ENCODE measurements around the gene BANP. TPM values are rescaled to one million over a fixed set of nuclear protein-coding genes. Genes with fewer than 3 reads are reported as not detected.
A peak's percentile ranks its signal among the peaks of the same experiment; 100 is the strongest.
"Not testable (repeated sequence)": the region's sequence is repeated elsewhere in the genome, so short reads cannot be mapped to it uniquely, and the experiment has no call there.

The BANP gene
- polyA plus RNA-seq, 1 of the 3 experiments (the other 2 are of a cell fraction): 16.8 TPM

DNA sequence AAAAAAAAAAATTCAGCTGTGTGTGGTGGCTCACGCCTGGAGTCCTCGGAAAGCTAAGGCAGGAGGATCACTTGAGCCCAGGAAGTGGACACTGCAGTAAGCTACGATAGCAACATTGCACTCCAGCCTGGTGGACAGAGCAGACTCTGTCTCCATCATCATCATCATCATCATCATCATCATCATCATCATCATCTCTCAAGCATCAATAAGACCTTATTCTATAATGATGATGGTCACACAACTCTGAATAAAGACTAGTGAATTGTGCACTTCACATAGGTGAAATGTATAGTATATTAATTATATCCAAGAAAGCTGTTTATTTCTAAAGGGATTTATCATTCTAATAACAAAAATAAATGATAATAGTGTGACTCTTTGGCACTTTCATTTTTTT, 143.7 kb downstream of the BANP start:
- H2AFZ ChIP-seq (ENCODE audit: low read depth); H3K9ac ChIP-seq; H3K9me2 ChIP-seq; H3K4me3 ChIP-seq (ENCODE audit: low read depth in 2 of 2, low read length in 1 of 2); H3F3A ChIP-seq (replicated peaks; ENCODE audit: insufficient read depth); H4K20me1 ChIP-seq (ENCODE audit: insufficient read depth); H3K36me3 ChIP-seq (replicated peaks in 1 of 2; ENCODE audit: control insufficient read depth in 1 of 2, insufficient read depth in 2 of 2, low read length in 1 of 2); H3K27me3 ChIP-seq (ENCODE audit: insufficient read depth); H3K9me3 ChIP-seq; POLR2A ChIA-PET; H3K4me2 ChIP-seq; DNase-seq; H3K79me2 ChIP-seq (ENCODE audit: insufficient read depth); H3K27ac ChIP-seq (ENCODE audit: low read depth in 2 of 2, low read length in 1 of 2): not testable (repeated sequence)
- CTCF ChIA-PET: interaction anchor here (2.0 kb wide), 1 partner anchor 343 kb away, joined by 4 read pairs; no protein-coding TSS in a partner anchor
- peaks cover 0 to 35% of the 10 kb centered on the region in 2 experiments; a peak in 1 of 4 replicates for H3K4me1 ChIP-seq (ENCODE audit: control insufficient read depth in 1 of 2, insufficient read depth in 2 of 2, low read depth in 1 of 2, low read length in 1 of 2)
- WGBS (ENCODE audit: low lambda C conversion rate): 76% methylated on average over 3 of the region's 3 CpGs

DNA sequence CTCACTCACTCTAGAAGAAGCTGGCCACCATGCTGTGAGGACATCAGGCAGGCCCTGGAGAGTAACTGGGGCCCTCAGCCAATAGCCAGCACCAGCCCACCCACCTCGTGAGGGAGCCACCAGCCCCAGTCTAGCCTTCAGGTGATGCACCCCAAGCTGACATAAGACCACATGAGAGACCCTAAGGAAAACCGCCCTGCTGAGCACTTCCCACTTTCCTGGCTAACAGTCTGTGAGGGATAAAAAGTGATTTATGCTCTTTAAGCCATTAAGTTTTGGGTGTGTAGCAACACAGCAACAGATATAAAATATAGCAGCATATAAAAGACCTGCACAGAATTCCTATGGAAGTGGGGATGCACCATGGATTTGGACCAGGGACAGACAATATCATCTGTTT, 145.4 kb downstream of the BANP start:
- H3K36me3 ChIP-seq (replicated peaks in 1 of 2; ENCODE audit: control insufficient read depth in 1 of 2, insufficient read depth in 2 of 2, low read length in 1 of 2); DNase-seq; CTCF ChIA-PET; H3K27ac ChIP-seq (ENCODE audit: low read depth in 2 of 2, low read length in 1 of 2); H4K20me1 ChIP-seq (ENCODE audit: insufficient read depth); H3K4me2 ChIP-seq; H3K9me2 ChIP-seq; POLR2A ChIA-PET; H3K9ac ChIP-seq; H3K27me3 ChIP-seq (ENCODE audit: insufficient read depth); H3K79me2 ChIP-seq (ENCODE audit: insufficient read depth); H3K9me3 ChIP-seq; H3K4me3 ChIP-seq (ENCODE audit: low read depth in 2 of 2, low read length in 1 of 2); H2AFZ ChIP-seq (ENCODE audit: low read depth); H3F3A ChIP-seq (replicated peaks; ENCODE audit: insufficient read depth): not testable (repeated sequence)
- WGBS (ENCODE audit: low lambda C conversion rate): 60% methylated on average over 1 of the region's 2 CpGs
- H3K4me1 ChIP-seq (ENCODE audit: control insufficient read depth in 1 of 2, insufficient read depth in 2 of 2, low read depth in 1 of 2, low read length in 1 of 2): peaks cover 0 to 36% of the 10 kb centered on the region in 2 experiments; a peak in 1 of 4 replicates

DNA sequence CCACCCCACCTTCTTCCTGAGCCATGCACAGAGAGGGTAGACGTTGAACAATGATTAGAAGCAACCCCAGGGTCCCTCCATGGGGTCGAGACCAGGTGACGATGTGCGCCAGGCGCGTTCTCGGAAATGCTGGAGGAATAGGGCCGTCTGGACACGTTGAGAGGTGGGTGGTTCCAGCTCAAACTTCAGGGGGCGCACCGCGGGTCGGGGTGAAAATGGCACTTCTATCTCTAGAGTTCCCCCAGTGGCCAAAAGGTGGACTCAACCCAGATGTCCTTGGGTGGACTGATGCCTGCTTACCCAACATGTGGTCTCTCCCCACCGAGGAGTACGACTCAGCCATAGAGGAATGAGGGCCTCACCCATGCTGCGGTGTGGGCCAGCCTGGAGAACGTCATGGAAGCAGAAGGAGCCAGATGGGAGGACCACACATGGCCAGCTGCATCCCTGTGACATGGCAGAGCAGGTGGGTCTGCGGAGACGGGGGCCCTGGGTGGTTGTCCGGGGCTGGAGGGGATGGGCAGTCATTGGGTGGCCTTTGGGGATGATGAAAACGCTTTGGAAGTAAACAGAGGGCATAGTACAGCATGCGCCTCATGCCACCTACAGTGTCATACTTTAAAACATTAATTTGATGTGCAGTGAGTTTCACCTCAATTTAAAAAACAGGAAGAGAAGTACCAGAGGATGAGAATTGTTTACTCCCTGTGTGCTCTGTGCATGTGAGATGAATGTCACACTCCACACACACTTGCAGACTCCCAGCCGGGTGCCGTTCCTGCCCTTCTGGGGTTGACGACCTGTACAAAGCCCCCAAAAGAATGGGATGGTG, 147.7 kb downstream of the BANP start:
- peak; percentile 32 for DNase-seq
- CTCF ChIA-PET: interaction anchor here (1.5 kb wide), 1 partner anchor 22 kb away, joined by 3 read pairs; no protein-coding TSS in a partner anchor
- TF ChIP-seq TCF12 (IDR thresholded peaks at IDR 0.05): peak; percentile 72
- H3K9me2 ChIP-seq; H3K79me2 ChIP-seq (ENCODE audit: insufficient read depth); H3K4me3 ChIP-seq (ENCODE audit: low read depth in 2 of 2, low read length in 1 of 2); H4K20me1 ChIP-seq (ENCODE audit: insufficient read depth); H3K9ac ChIP-seq; H3K4me2 ChIP-seq; H3K9me3 ChIP-seq; H3F3A ChIP-seq (replicated peaks; ENCODE audit: insufficient read depth); H3K36me3 ChIP-seq (replicated peaks in 1 of 2; ENCODE audit: control insufficient read depth in 1 of 2, insufficient read depth in 2 of 2, low read length in 1 of 2); H2AFZ ChIP-seq (ENCODE audit: low read depth); H3K27ac ChIP-seq (ENCODE audit: low read depth in 2 of 2, low read length in 1 of 2); H3K27me3 ChIP-seq (ENCODE audit: insufficient read depth): not testable (repeated sequence)
- H3K4me1 ChIP-seq (ENCODE audit: control insufficient read depth in 1 of 2, insufficient read depth in 2 of 2, low read depth in 1 of 2, low read length in 1 of 2): peaks cover 0 to 36% of the 10 kb centered on the region in 2 experiments; a peak in 1 of 4 replicates
- WGBS (ENCODE audit: low lambda C conversion rate): 82% methylated on average over 22 of the region's 25 CpGs
- POLR2A ChIA-PET: interaction anchor here (0.6 kb wide), 1 partner anchor 14 kb away, joined by 3 read pairs; no protein-coding TSS in a partner anchor

DNA sequence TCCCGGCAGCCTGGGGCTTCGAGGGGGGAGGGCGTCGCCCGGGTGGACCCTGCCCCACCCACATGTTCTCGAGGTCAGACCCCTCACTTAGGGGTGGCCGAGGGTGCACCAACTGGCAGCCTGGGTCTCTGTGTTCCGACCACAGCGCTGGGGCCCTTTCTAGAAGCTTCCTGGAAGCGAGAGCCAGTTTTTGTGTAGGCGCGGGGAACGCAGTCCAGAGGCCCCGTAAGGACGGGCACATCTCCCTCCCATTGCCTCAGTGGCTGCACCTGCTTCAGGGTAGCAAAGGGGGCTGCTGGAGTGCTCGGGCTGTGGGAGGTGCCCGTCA, 148.3 kb downstream of the BANP start:
- no peak overlapping the region for H2AFZ ChIP-seq (ENCODE audit: low read depth)
- H3K9ac ChIP-seq: no peak overlapping the region
- TF ChIP-seq, protein P1, sequence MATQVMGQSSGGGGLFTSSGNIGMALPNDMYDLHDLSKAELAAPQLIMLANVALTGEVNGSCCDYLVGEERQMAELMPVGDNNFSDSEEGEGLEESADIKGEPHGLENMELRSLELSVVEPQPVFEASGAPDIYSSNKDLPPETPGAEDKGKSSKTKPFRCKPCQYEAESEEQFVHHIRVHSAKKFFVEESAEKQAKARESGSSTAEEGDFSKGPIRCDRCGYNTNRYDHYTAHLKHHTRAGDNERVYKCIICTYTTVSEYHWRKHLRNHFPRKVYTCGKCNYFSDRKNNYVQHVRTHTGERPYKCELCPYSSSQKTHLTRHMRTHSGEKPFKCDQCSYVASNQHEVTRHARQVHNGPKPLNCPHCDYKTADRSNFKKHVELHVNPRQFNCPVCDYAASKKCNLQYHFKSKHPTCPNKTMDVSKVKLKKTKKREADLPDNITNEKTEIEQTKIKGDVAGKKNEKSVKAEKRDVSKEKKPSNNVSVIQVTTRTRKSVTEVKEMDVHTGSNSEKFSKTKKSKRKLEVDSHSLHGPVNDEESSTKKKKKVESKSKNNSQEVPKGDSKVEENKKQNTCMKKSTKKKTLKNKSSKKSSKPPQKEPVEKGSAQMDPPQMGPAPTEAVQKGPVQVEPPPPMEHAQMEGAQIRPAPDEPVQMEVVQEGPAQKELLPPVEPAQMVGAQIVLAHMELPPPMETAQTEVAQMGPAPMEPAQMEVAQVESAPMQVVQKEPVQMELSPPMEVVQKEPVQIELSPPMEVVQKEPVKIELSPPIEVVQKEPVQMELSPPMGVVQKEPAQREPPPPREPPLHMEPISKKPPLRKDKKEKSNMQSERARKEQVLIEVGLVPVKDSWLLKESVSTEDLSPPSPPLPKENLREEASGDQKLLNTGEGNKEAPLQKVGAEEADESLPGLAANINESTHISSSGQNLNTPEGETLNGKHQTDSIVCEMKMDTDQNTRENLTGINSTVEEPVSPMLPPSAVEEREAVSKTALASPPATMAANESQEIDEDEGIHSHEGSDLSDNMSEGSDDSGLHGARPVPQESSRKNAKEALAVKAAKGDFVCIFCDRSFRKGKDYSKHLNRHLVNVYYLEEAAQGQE (IDR thresholded peaks at IDR 0.05; ENCODE audit: low read depth, low read length): no peak
- CTCF ChIA-PET: no interaction called here
- WGBS (ENCODE audit: low lambda C conversion rate): 69% methylated on average over 12 of the region's 17 CpGs
- POLR2A ChIA-PET: interaction anchor here (0.6 kb wide), 1 partner anchor 15 kb away, joined by 3 read pairs; no protein-coding TSS in a partner anchor
- no peaks in the 10 kb centered on the region for H4K20me1 ChIP-seq (ENCODE audit: insufficient read depth)
- no peaks in the 10 kb centered on the region for H3K9me2 ChIP-seq
- peaks cover 0 to 35% of the 10 kb centered on the region in 2 experiments; a peak in 1 of 4 replicates for H3K4me1 ChIP-seq (ENCODE audit: control insufficient read depth in 1 of 2, insufficient read depth in 2 of 2, low read depth in 1 of 2, low read length in 1 of 2)
- peaks cover 6% of the 10 kb centered on the region; the same call in 1 of the 2 replicates for H3K27me3 ChIP-seq (ENCODE audit: insufficient read depth)
- H3K36me3 ChIP-seq (replicated peaks in 1 of 2; ENCODE audit: control insufficient read depth in 1 of 2, insufficient read depth in 2 of 2, low read length in 1 of 2): no peaks in the 10 kb centered on the region
- DNase-seq: no peak
- no peaks in the 10 kb centered on the region for H3K79me2 ChIP-seq (ENCODE audit: insufficient read depth)
- no peaks in the 10 kb centered on the region for H3K9me3 ChIP-seq
- H3K27ac ChIP-seq (ENCODE audit: low read depth in 2 of 2, low read length in 1 of 2): no peak overlapping the region; a peak in 1 of 4 replicates
- H3K4me2 ChIP-seq: no peak overlapping the region
- H3F3A ChIP-seq (replicated peaks; ENCODE audit: insufficient read depth): no peaks in the 10 kb centered on the region
- H3K4me3 ChIP-seq (ENCODE audit: low read depth in 2 of 2, low read length in 1 of 2): no peak overlapping the region; a peak in 1 of 4 replicates

DNA sequence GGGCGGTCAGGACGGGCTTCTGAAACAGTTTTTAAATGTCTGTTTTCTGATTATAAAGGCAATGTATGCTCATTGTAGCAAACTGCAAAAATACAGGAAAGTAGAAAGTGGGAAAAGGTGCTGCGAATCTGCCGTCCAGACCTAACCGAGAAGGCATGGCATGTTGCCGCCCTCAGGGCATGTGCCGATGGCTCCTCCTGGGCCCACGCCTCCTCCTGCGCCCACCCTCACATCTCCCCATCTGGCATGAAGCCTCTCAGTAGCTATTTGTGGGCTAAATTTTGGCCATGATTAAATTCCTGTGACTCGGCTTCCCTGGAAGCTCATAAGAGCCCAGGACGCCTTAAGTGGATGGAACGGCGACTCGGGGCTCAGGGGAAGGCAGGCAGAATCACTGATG, 148.7 kb downstream of the BANP start:
- H3K79me2 ChIP-seq (ENCODE audit: insufficient read depth); H4K20me1 ChIP-seq (ENCODE audit: insufficient read depth); H3K4me2 ChIP-seq; H3K9ac ChIP-seq; POLR2A ChIA-PET; H3K36me3 ChIP-seq (replicated peaks in 1 of 2; ENCODE audit: control insufficient read depth in 1 of 2, insufficient read depth in 2 of 2, low read length in 1 of 2); H3K9me3 ChIP-seq; H3K9me2 ChIP-seq; H3K27me3 ChIP-seq (ENCODE audit: insufficient read depth); H2AFZ ChIP-seq (ENCODE audit: low read depth); H3F3A ChIP-seq (replicated peaks; ENCODE audit: insufficient read depth): not testable (repeated sequence)
- DNase-seq: peak; percentile 34
- H3K4me1 ChIP-seq (ENCODE audit: control insufficient read depth in 1 of 2, insufficient read depth in 2 of 2, low read depth in 1 of 2, low read length in 1 of 2): peaks cover 0 to 35% of the 10 kb centered on the region in 2 experiments; a peak in 1 of 4 replicates
- whole genome bisulfite sequencing (ENCODE audit: low lambda C conversion rate): 73% methylated on average over 14 of the region's 14 CpGs
- H3K4me3 ChIP-seq (ENCODE audit: low read depth in 2 of 2, low read length in 1 of 2): peak overlapping the region in 1 of 2 experiments; percentile 25; a peak in 1 of 4 replicates
- H3K27ac ChIP-seq (ENCODE audit: low read depth in 2 of 2, low read length in 1 of 2): peak overlapping the region in 1 of 2 experiments; percentile 93; a peak in 1 of 4 replicates
- CTCF ChIA-PET: interaction anchor here (1.3 kb wide), 1 partner anchor 338 kb away, joined by 3 read pairs; no protein-coding TSS in a partner anchor
